Jurkat, Clone E6-1 (cell line): ENCODE data around the gene PYDC1.
"Not testable (repeated sequence)": the region's sequence is repeated elsewhere in the genome, so short reads cannot be mapped to it uniquely, and the experiment has no call there.

Experiments
- DNase-seq: peaks from one replicate; pipeline ENCODE4 v3.0.0-alpha.2; 2011; ENCODE audit warnings: low read depth, low spot score
- H3K4me3 ChIP-seq: 2 replicates; pipeline ENCODE4 v1.5.1; 2011; ENCODE audit warnings: mild to moderate bottlenecking, low read length, control low read depth, moderate library complexity

Gene PYDC1

GRCh38 chr16:31200111-31200510 lies 16.8 kb downstream of the PYDC1 start:
- DNase-seq, H3K4me3 ChIP-seq: not testable (repeated sequence)

- no peak for DNase-seq
- H3K4me3 ChIP-seq = no peak overlapping the region
Observed at GRCh38 chr16:31199430-31200041, 17.4 kb downstream of the PYDC1 start.

GRCh38 chr16:31198207-31198882 lies 18.6 kb downstream of the PYDC1 start:
- no peak overlapping the region for H3K4me3 ChIP-seq
- no peak for DNase-seq

DNA sequence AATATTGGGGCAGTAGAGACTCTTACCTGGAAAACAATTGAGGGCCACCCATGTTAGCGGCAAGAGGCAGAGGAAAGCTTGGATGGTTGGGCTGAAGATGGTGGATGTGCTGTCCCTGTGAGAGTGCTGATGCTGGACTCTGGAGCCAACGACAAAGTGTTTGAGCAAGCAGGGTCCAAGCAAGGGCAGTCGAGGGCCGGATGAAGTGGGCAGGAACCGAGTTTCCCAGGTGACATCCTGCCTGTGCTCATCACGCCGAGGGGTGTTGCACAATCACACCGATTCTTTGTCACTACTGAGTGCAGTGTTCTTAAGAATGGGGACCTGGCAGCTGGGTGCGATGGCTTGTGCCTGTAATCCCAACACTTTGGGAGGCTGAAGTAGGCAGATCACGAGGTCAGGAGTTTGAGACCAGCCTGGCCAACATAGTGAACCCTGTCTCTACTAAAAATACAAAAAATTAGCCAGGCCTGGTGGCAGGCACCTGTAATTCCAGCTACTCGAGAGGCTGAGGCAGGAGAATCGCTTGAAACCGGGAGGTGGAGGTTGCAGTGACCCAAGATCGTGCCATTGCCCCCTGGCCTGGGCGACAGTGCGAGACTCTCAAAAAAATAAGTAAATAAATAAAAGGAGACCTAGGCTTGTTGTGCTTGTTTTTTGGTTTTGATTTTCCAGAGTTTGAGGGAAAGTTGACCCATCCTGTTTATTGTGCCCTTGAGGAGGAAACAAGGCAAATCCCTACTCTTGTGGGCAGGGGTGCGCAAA lies 20.4 kb downstream of the PYDC1 start:
- DNase-seq = no peak
- no peak overlapping the region for H3K4me3 ChIP-seq

DNA sequence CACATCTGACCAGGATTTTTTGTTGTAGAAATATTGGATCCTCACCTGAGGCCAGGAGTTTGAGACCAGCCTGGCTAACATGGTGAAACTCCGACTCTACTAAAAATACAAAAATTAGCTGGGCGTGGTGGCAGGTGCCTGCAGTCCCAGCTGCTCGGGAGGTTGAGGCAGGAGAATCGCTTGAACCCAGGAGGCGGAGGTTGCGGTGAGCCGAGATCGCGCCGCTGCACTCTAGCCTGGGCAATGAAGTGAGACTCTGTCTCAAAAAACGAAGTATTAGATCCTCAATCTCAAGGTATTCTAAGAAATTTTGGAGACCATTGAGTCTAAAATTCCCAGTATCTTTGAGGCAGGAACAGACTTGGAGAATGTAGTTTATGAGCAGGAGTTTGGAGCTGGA lies 21.1 kb downstream of the PYDC1 start:
- not testable (repeated sequence) for DNase-seq, H3K4me3 ChIP-seq

GRCh38 chr16:31194898-31195297 lies 22.0 kb downstream of the PYDC1 start:
- no peak for DNase-seq
- H3K4me3 ChIP-seq = no peak overlapping the region

- DNase-seq = no peak
- no peak overlapping the region for H3K4me3 ChIP-seq
Observed at GRCh38 chr16:31193874-31194273, 23.1 kb downstream of the PYDC1 start.

GRCh38 chr16:31192856-31193642 lies 23.9 kb downstream of the PYDC1 start:
- no peak overlapping the region for H3K4me3 ChIP-seq
- no peak for DNase-seq

DNA sequence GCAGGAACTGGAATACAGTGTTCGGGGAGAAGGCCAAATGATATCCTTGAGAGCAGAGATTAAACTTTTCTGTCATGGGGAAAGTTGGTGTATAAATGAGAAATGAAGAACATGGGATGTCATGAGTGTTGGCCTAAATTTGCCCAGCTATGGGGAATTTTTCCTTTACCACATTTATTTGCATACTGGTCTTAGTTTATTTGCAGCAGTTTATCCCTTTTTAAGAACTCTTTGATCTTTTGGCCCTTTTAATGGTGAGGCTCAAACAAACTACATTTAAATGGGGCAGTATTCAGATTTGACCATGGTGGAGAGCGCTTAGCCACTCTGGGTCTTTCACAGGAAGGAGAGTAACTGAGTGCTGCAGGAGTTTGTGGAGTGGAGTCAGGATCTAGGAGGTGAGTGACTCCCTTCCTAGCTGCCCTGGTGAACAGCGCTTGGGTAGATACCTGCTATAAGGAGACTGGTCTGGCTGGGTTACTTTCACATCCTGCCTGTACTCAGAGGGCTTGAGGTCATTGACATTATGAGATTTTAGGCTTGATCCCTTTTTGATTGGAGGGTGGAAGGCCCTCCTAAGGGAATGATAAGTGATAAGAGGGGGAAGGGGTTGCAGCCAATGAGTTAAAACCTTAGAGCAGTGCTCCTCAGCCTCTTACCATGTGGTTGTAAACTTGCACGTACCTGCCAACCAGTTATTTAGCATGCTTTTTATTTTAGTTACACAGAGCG lies 25.1 kb downstream of the PYDC1 start:
- no peak for DNase-seq
- H3K4me3 ChIP-seq = no peak overlapping the region

- no peak for DNase-seq
- no peak overlapping the region for H3K4me3 ChIP-seq
Observed at GRCh38 chr16:31190818-31191444, 26.0 kb downstream of the PYDC1 start.

DNA sequence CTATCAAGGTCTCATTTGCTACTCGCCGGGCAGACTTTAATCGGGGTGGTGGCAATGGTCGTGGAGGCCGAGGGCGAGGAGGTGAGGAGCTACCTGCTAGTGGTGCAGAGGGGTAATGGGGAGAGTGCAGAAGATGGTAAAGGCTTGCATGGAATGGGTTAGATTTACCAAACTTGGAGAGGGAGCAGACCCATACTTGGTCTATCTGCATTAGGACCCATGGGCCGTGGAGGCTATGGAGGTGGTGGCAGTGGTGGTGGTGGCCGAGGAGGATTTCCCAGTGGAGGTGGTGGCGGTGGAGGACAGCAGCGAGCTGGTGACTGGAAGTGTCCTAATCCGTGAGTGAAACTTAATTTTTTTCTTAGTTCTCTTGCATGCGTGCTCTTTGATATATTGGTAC lies 26.9 kb downstream of the PYDC1 start:
- no peak for DNase-seq
- no peak overlapping the region for H3K4me3 ChIP-seq

- H3K4me3 ChIP-seq = no peak overlapping the region
- no peak for DNase-seq
Observed at GRCh38 chr16:31189412-31189778, 27.5 kb downstream of the PYDC1 start.

GRCh38 chr16:31188450-31189411 lies 28.2 kb downstream of the PYDC1 start:
- DNase-seq = no peak
- H3K4me3 ChIP-seq = no peak overlapping the region

DNA sequence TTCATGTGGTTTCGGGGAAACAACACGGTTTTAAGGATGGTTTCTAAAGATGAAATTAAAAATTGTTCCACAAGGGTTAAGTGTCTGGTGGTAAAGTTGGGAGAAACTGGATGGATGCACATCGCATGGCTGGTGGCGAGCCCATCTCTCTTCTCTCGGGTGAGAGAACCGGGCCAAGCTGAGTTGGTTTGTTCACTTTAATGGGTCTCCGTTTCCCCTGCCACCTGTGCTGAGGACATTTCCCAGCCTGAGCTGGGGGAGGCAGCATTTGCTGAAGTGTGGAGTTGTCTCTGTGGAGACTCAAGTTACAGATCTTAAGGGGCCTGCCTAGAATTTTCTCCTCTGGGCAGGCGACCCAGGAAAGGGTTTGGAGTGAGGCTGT lies 29.1 kb downstream of the PYDC1 start:
- DNase-seq = no peak
- H3K4me3 ChIP-seq = no peak overlapping the region

DNA sequence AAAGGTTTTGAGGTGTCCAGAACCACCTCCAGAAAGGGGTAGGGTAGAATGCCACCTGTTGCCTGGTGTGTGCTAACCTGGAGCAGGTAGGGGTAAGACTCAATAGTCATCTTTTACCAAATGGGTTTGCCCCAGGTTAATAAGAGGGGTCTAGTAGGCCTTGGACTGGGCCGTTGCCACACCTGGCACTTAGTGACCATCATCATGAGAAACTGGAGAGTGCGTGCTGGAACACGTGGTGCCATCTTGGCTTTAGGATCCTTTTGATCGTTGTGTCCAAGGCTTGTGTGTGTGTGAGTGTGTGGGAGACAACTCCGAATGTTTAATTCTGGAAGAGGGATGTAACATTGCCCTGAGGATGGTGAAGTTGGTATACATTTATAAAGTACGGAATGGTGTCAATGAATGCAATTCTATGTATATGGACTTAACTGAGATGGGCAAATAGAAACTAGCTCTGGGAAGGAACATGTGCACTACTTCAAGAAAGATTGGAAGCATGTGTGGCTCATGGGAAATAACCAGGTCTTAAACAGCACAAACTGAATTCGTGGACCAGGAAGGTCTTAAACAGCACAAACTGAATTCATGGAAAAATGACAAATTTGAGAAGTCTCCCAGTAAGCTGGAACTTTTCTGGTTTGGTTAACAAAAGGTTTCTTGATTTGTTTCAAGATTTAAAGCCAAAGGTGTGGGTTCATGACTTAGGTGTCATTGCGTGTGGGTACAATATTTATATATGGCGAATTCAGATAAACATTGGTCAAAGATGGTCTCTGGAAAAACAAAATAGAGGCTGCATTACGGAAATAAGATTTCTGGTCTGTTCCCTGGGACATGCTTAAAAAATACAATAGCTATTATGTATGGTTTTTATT lies 29.8 kb downstream of the PYDC1 start:
- DNase-seq = no peak
- no peak overlapping the region for H3K4me3 ChIP-seq

- H3K4me3 ChIP-seq = no peak overlapping the region
Observed at GRCh38 chr16:31186176-31186575, 30.8 kb downstream of the PYDC1 start.

DNA sequence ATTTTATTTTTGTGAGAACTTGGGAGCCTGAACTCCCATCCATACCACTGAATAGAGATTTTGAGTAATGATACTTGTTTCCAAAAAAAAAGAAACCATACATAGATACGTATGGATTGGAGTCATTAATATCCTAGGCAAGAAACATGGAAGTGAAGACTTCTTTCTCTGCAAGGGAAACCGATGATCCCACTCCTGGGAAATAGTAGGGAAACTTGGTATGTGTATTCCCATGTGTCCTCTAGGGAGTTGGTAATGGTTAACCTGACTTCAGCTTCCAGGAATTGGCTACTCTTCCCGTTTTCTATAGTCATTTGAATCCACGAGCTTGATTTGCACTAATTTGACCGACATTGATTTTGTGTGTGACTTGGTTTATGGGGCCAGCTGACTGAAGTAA lies 31.6 kb downstream of the PYDC1 start:
- DNase-seq = no peak
- no peak overlapping the region for H3K4me3 ChIP-seq

More at GRCh38 chr16:31186176-31186575, 30.8 kb downstream of the PYDC1 start:
- no peak for DNase-seq
